Measurements from ENCODE around the gene KIZ.

GRCh38 chr20:21136015-21136732, 10.3 kb downstream of the KIZ start:
- no peak for TF ChIP-seq CTCF (conservative IDR thresholded peaks at IDR 0.05; ENCODE audit: low read depth, low read length)
- TF ChIP-seq EZH2 (IDR thresholded peaks at IDR 0.05; ENCODE audit: borderline replicate concordance, low read depth, low read length, poor library complexity, severe bottlenecking), result no peak

All from A673 (cell line).